GM23338 (cell line): ENCODE data around the gene CEMIP2. TPM values are rescaled to one million over a fixed set of nuclear protein-coding genes. Genes with fewer than 3 reads are reported as not detected.
A peak's percentile ranks its signal among the peaks of the same experiment; 100 is the strongest.

ENCODE experiments used
- ATAC-seq: fragments of 200-7000 bp; cut with Tn5 transposase; 3 replicates; pipeline ENCODE4 v1.9.1; 2020
- DNase-seq: peaks from one replicate; pipeline ENCODE4 v3.0.0-alpha.2; 2015; ENCODE audit warnings: low spot score
- H2AFZ ChIP-seq: fragments of 200-600 bp; sonication (generic); 2 replicates; pipeline ENCODE4 v1.8.0; 2016; ENCODE audit warnings: antibody characterized with exemption, mild to moderate bottlenecking, moderate library complexity
- H3F3A ChIP-seq: fragments of 200-600 bp; sonication (generic); replicated peaks from 2 replicates; pipeline ENCODE4 v1.8.0; 2017; ENCODE audit warnings: antibody characterized with exemption, mixed run types, low read depth
- H3K27ac ChIP-seq: fragments of 200-600 bp; sonication (generic); 2 replicates; pipeline ENCODE4 v1.6.1; 2016; ENCODE audit warnings: low read depth
- H3K27me3 ChIP-seq: fragments of 200-600 bp; sonication (generic); 2 replicates; pipeline ENCODE4 v1.8.0; 2016; ENCODE audit warnings: mild to moderate bottlenecking, mixed run types, moderate library complexity; ENCODE audit not compliant: insufficient read depth
- H3K36me3 ChIP-seq: fragments of 200-600 bp; sonication (generic); 2 replicates; pipeline ENCODE4 v1.8.0; 2016; ENCODE audit warnings: mild to moderate bottlenecking; ENCODE audit not compliant: insufficient read depth
- H3K4me1 ChIP-seq: fragments of 200-600 bp; sonication (generic); 2 replicates; pipeline ENCODE4 v1.8.0; 2016; ENCODE audit warnings: mild to moderate bottlenecking, moderate library complexity; ENCODE audit not compliant: insufficient read depth
- H3K4me2 ChIP-seq: fragments of 200-600 bp; sonication (generic); 2 replicates; pipeline ENCODE4 v1.7.1; 2017; ENCODE audit warnings: mixed run types
- H3K4me3 ChIP-seq: fragments of 200-600 bp; sonication (generic); 2 replicates; pipeline ENCODE4 v1.6.1; 2016; ENCODE audit warnings: mixed run types
- H3K79me2 ChIP-seq: fragments of 200-600 bp; sonication (generic); replicated peaks from 2 replicates; pipeline ENCODE4 v1.8.0; 2017; ENCODE audit warnings: mild to moderate bottlenecking; ENCODE audit not compliant: insufficient read depth
- H3K9me2 ChIP-seq: fragments of 200-600 bp; sonication (generic); 2 replicates; pipeline ENCODE4 v1.8.0; 2017; ENCODE audit not compliant: insufficient read depth
- H4K20me1 ChIP-seq: fragments of 200-600 bp; sonication (generic); replicated peaks from 2 replicates; pipeline ENCODE4 v1.8.0; 2017; ENCODE audit warnings: mild to moderate bottlenecking; ENCODE audit not compliant: insufficient read depth
- H3K27ac Mint-ChIP-seq: 2 replicates; pipeline ENCODE4 v1.8.0; 2020; ENCODE audit warnings: inconsistent platforms, mild to moderate bottlenecking, moderate library complexity, mixed read lengths
- H3K27me3 Mint-ChIP-seq: 3 replicates; pipeline ENCODE4 v1.8.0; 2022; ENCODE audit warnings: low read depth, mild to moderate bottlenecking, moderate library complexity, mixed read lengths, inconsistent platforms; ENCODE audit not compliant: insufficient read depth, poor library complexity
- H3K36me3 Mint-ChIP-seq: 3 replicates; pipeline ENCODE4 v1.8.0; 2021; ENCODE audit warnings: low read depth, mild to moderate bottlenecking, inconsistent platforms, moderate library complexity, mixed read lengths
- H3K4me1 Mint-ChIP-seq: 3 replicates; pipeline ENCODE4 v1.8.0; 2020; ENCODE audit warnings: mild to moderate bottlenecking, inconsistent platforms, mixed read lengths
- H3K4me3 Mint-ChIP-seq: 3 replicates; pipeline ENCODE4 v1.8.0; 2021; ENCODE audit warnings: moderate library complexity, mild to moderate bottlenecking, inconsistent platforms, mixed read lengths
- H3K9me3 Mint-ChIP-seq: 3 replicates; pipeline ENCODE4 v1.8.0; 2020; ENCODE audit warnings: moderate library complexity, mild to moderate bottlenecking, inconsistent platforms, mixed read lengths
- CREB1 ChIP-seq: fragments of 250-450 bp; sonication (Bioruptor Pico); IDR thresholded peaks from 2 replicates; pipeline ENCODE4 v1.5.0; 2020; ENCODE audit warnings: low read depth, mild to moderate bottlenecking, moderate library complexity
- ETS1 ChIP-seq: IDR thresholded peaks from 2 replicates; pipeline ENCODE4 v1.6.1; 2016; ENCODE audit warnings: antibody characterized with exemption
- EZH2phosphoT487 ChIP-seq: fragments of 200-600 bp; sonication (generic); IDR thresholded peaks from one replicate; pipeline ENCODE4 v1.8.1; 2018; ENCODE audit warnings: antibody characterized with exemption; ENCODE audit not compliant: unreplicated experiment
- JUNB ChIP-seq: IDR thresholded peaks from one replicate; pipeline ENCODE4 v1.6.1; 2016; ENCODE audit warnings: antibody characterized with exemption; ENCODE audit not compliant: unreplicated experiment
- NANOG ChIP-seq: IDR thresholded peaks from 2 replicates; pipeline ENCODE4 v1.6.1; 2016; ENCODE audit warnings: antibody characterized with exemption, borderline replicate concordance
- POLR2AphosphoS5 ChIP-seq: IDR thresholded peaks from 2 replicates; pipeline ENCODE4 v1.6.1; 2016; ENCODE audit warnings: antibody characterized with exemption, low read depth
- ZNF114 ChIP-seq: fragments of 250-450 bp; sonication (Bioruptor Pico); IDR thresholded peaks from 2 replicates; pipeline ENCODE4 v1.5.0; 2020; ENCODE audit warnings: mild to moderate bottlenecking, moderate library complexity
- ZNF331 ChIP-seq: fragments of 250-450 bp; sonication (Bioruptor Pico); IDR thresholded peaks from 2 replicates; pipeline ENCODE4 v1.5.0; 2020; ENCODE audit warnings: low read depth, mild to moderate bottlenecking, moderate library complexity
- ZNF462 ChIP-seq: fragments of 250-450 bp; sonication (Bioruptor Pico); IDR thresholded peaks from 2 replicates; pipeline ENCODE4 v1.5.0; 2020; ENCODE audit warnings: mild to moderate bottlenecking, moderate library complexity
- polyA plus RNA-seq: library from polyadenylated mRNA; unstranded; fragments of >200 nt; fragmentation: Nextera tagmentation; extraction: Ambion mirVana; gene quantifications from 2 replicates; pipeline ENCODE4 v1.2.1, GENCODE V29; 2016
- total RNA-seq: library from RNA; depleted of rRNA; stranded (reverse); fragments of >200 nt; shearing (Covaris generic); gene quantifications from 2 replicates; pipeline ENCODE4 v1.2.3, GENCODE V29; 2014

The CEMIP2 gene
- total and polyA plus RNA-seq, 2 experiments from 2014 or later = 23.0 to 76.7 TPM

GRCh38 chr9:71755230-71755629 lies 13.1 kb downstream of the CEMIP2 start:
- Histone ChIP-seq H2AFZ (no peak overlapping the region), H3K4me3 (no peak overlapping the region), H4K20me1 (no peaks in the 10 kb centered on the region), H3F3A (no peaks in the 10 kb centered on the region), H3K27ac (no peak overlapping the region), H3K79me2 (peaks cover 79% of the 10 kb centered on the region), H3K9me2 (no peaks in the 10 kb centered on the region), H3K4me1 (peaks cover 70% of the 10 kb centered on the region), H3K27me3 (no peaks in the 10 kb centered on the region), H3K4me2 (no peak overlapping the region), H3K36me3 (no peaks in the 10 kb centered on the region)
- H3K4me3 Mint-ChIP-seq = no peak overlapping the region
- H3K27ac Mint-ChIP-seq = no peak overlapping the region
- ATAC-seq (no peak), DNase-seq (peak; percentile 14)
- no peaks in the 10 kb centered on the region for H3K9me3 Mint-ChIP-seq
- peaks cover 74% of the 10 kb centered on the region for H3K4me1 Mint-ChIP-seq
- H3K36me3 Mint-ChIP-seq = peaks cover 8% of the 10 kb centered on the region
- TF ChIP-seq JUNB (no peak), POLR2AphosphoS5 (no peak), CREB1 (no peak), ZNF462 (CRISPR knock-in tag) (no peak), EZH2phosphoT487 (no peak), ZNF114 (no peak), NANOG (no peak), ZNF331 (CRISPR knock-in tag) (no peak), ETS1 (no peak)
- peaks cover 10% of the 10 kb centered on the region for H3K27me3 Mint-ChIP-seq
